Fibroblast of lung (primary cell): Measurements from ENCODE around the gene WNT2B.

Experiments
- CTCF ChIP-seq, 2 donors: IDR thresholded peaks in 1 of 2; conservative IDR thresholded peaks in 1 of 2; 1 replicate in 1 of 2; 2 replicates in 1 of 2; pipeline ENCODE4 v1.5.1; 2011 to 2012; ENCODE audit warnings: low read length in 2 of 2, control low read depth in 1 of 2, inconsistent platforms in 1 of 2, low read depth in 1 of 2, mild to moderate bottlenecking in 1 of 2
- EZH2 ChIP-seq: IDR thresholded peaks from 2 replicates; pipeline ENCODE4 v1.5.1; 2012; ENCODE audit warnings: low read length, control low read depth, mild to moderate bottlenecking; ENCODE audit errors: missing control alignments

GRCh38 chr1:112466078-112466660, 42.6 kb upstream of the WNT2B start:
- peak; percentile 67 for TF ChIP-seq CTCF (conservative IDR thresholded peaks at IDR 0.05 in 1 of 2, IDR thresholded peaks at IDR 0.05 in 1 of 2; ENCODE audit: low read depth in 1 of 2, low read length in 2 of 2)
- no peak for TF ChIP-seq EZH2
